B cell (primary cell): ENCODE measurements around the gene TNFRSF25. TPM values are rescaled to one million over a fixed set of nuclear protein-coding genes. Genes with fewer than 3 reads are reported as not detected.

Experiments used
- ATAC-seq: fragments of 200-7000 bp; cut with Tn5 transposase; one replicate; pipeline ENCODE4 v1.10.0; 2021; ENCODE audit warnings: low read depth, mild to moderate bottlenecking, moderate number of reproducible peaks, moderate library complexity
- CTCF ChIA-PET: fragments of 350-600 bp; sonication (Branson Sonifier 250); formaldehyde crosslinking; loops from one replicate; lab custom pipeline; 2021; ENCODE audit warnings: antibody characterized with exemption, inconsistent platforms; lab: Charles Lee
- POLR2A ChIA-PET: fragments of 350-600 bp; sonication (Branson Sonifier 250); formaldehyde crosslinking; loops from one replicate; lab custom pipeline; 2021; ENCODE audit warnings: antibody characterized with exemption; lab: Charles Lee
- DNase-seq: peaks from one replicate; pipeline ENCODE4 v3.0.0; 2013
- H2AFZ ChIP-seq: 2 replicates; pipeline ENCODE4 v1.6.1; 2012; ENCODE audit warnings: mild to moderate bottlenecking, low read depth, low read length; ENCODE audit not compliant: insufficient read depth, poor library complexity, severe bottlenecking
- H3K27ac ChIP-seq, 2 donors: 1 replicate in 1 of 2; 2 replicates in 1 of 2; pipeline ENCODE4 v1.5.1; 2012 to 2013; ENCODE audit warnings: low read length in 2 of 2, mild to moderate bottlenecking in 2 of 2, moderate library complexity in 1 of 2
- H3K27me3 ChIP-seq, 4 experiments: fragments of 200-600 bp in 1 of 4; sonication (generic) in 1 of 4; replicated peaks in 1 of 4; 1 replicate in 2 of 4; 2 replicates in 2 of 4; pipeline versions ENCODE4 v1.6.1 to v1.7.0; 2013 to 2016; ENCODE audit warnings: low read length in 3 of 4, mild to moderate bottlenecking in 2 of 4, mixed read lengths in 1 of 4, moderate library complexity in 1 of 4; ENCODE audit not compliant: insufficient read depth in 4 of 4, control insufficient read depth in 3 of 4; ENCODE audit errors: control extremely low read depth in 1 of 4
- H3K36me3 ChIP-seq, 2 experiments: replicated peaks in 1 of 2; 1 replicate in 1 of 2; 2 replicates in 1 of 2; pipeline versions ENCODE4 v1.6.1 to v1.7.1; 2013; ENCODE audit warnings: low read length in 1 of 2; ENCODE audit not compliant: insufficient read depth in 2 of 2, control insufficient read depth in 1 of 2; ENCODE audit errors: control extremely low read depth in 1 of 2, extremely low read depth in 1 of 2
- H3K4me1 ChIP-seq, 2 donors: fragments of 200-600 bp in 1 of 2; sonication (generic) in 1 of 2; 1 replicate in 1 of 2; 2 replicates in 1 of 2; pipeline versions ENCODE4 v1.5.1 to v1.6.1; 2013 to 2017; ENCODE audit warnings: low read length in 2 of 2; ENCODE audit not compliant: control insufficient read depth in 2 of 2, insufficient read depth in 2 of 2
- H3K4me2 ChIP-seq: replicated peaks from 2 replicates; pipeline ENCODE3; 2012; ENCODE audit warnings: mild to moderate bottlenecking, low read depth, low read length; ENCODE audit not compliant: poor library complexity, severe bottlenecking
- H3K4me3 ChIP-seq, 5 experiments: fragments of 200-600 bp in 1 of 5; sonication (generic) in 1 of 5; 1 replicate in 3 of 5; 2 replicates in 2 of 5; pipeline versions ENCODE4 v1.5.1 to v1.7.0; 2011 to 2016; ENCODE audit warnings: low read length in 4 of 5, mild to moderate bottlenecking in 4 of 5, low read depth in 2 of 5, control low read depth in 1 of 5, moderate library complexity in 1 of 5; ENCODE audit not compliant: insufficient read depth in 1 of 5; ENCODE audit errors: control extremely low read depth in 1 of 5, extremely low read depth in 1 of 5
- H3K79me2 ChIP-seq: fragments of 200-600 bp; sonication (generic); one replicate; pipeline ENCODE4 v1.6.0; 2016; ENCODE audit warnings: low read length; ENCODE audit not compliant: control insufficient read depth, insufficient read depth
- H3K9ac ChIP-seq: fragments of 200-600 bp; sonication (generic); 2 replicates; pipeline ENCODE4 v1.6.1; 2017; ENCODE audit warnings: mild to moderate bottlenecking, low read length, moderate library complexity
- H3K9me3 ChIP-seq, 3 donors: one replicate each; pipeline versions ENCODE4 v1.6.1 to v1.7.1; 2013; ENCODE audit warnings: low read length in 2 of 3; ENCODE audit not compliant: control insufficient read depth in 2 of 3, insufficient read depth in 1 of 3; ENCODE audit errors: control extremely low read depth in 1 of 3
- H4K20me1 ChIP-seq: 2 replicates; pipeline ENCODE4 v1.6.0; 2012; ENCODE audit warnings: mild to moderate bottlenecking, low read length; ENCODE audit not compliant: insufficient read depth, control insufficient read depth, poor library complexity, severe bottlenecking
- H3K27ac Mint-ChIP-seq: one replicate; pipeline ENCODE4 v1.8.0; 2021; ENCODE audit warnings: mixed read lengths
- H3K27me3 Mint-ChIP-seq: one replicate; pipeline ENCODE4 v1.8.0; 2021; ENCODE audit warnings: mixed read lengths
- H3K4me1 Mint-ChIP-seq: one replicate; pipeline ENCODE4 v1.8.0; 2021; ENCODE audit warnings: mixed read lengths
- H3K4me3 Mint-ChIP-seq: one replicate; pipeline ENCODE4 v1.8.0; 2021; ENCODE audit warnings: mixed read lengths
- H3K9me3 Mint-ChIP-seq: one replicate; pipeline ENCODE4 v1.8.0; 2022; ENCODE audit warnings: mixed read lengths; ENCODE audit not compliant: insufficient read depth
- CTCF ChIP-seq: fragments of 200-600 bp; IDR thresholded peaks from one replicate; pipeline ENCODE4 v1.8.0; 2022; ENCODE audit warnings: antibody characterized with exemption, mild to moderate bottlenecking
- EZH2 ChIP-seq: IDR thresholded peaks from 2 replicates; pipeline ENCODE4 v1.6.1; 2012; ENCODE audit warnings: borderline replicate concordance, low read depth, mild to moderate bottlenecking, moderate library complexity, low read length; ENCODE audit not compliant: insufficient read depth, poor library complexity, severe bottlenecking
- WGBS: methylation state at CpG from one replicate; pipeline ENCODE4 v1.1.5; 2013; ENCODE audit warnings: missing lambda C conversion rate; ENCODE audit not compliant: insufficient coverage; 5-methylcytosine and 5-hydroxymethylcytosine counted together
- intact Hi-C: fragments of 100-400 bp; cut with micrococcal nuclease; formaldehyde crosslinking; loops from one replicate; pipeline ENCODE4 v1.10.0; 2022
- polyA plus RNA-seq: library from polyadenylated mRNA; depleted of rRNA; stranded (reverse); fragments of >200 nt; gene quantifications from 2 replicates; pipeline ENCODE4 v1.2.3, GENCODE V29; 2012
- total RNA-seq, 2 donors: library from RNA; stranded (reverse); fragments of 120-200 nt in 1 of 2; gene quantifications; 1 replicate in 1 of 2; 2 replicates in 1 of 2; pipeline versions ENCODE4 v1.2.3 to v1.2.4, GENCODE V29; 2013 to 2022

Gene TNFRSF25
- total and polyA plus RNA-seq, 2 donors (not counting 1 experiment from before 2014, with no cell fraction given) = 2.6 to 7.1 TPM

GRCh38 chr1:6447818-6448748 lies 17.9 kb downstream of the TNFRSF25 start:
- Mint-ChIP-seq H3K4me3 (peak overlapping the region; percentile 74), H3K4me1 (peaks cover 19% of the 10 kb centered on the region), H3K27ac (no peak overlapping the region), H3K9me3 (no peaks in the 10 kb centered on the region), H3K27me3 (peaks cover 39% of the 10 kb centered on the region)
- Histone ChIP-seq H2AFZ (peak overlapping the region; percentile 62), H3K36me3 (no peaks in the 10 kb centered on the region), H4K20me1 (no peaks in the 10 kb centered on the region), H3K79me2 (no peaks in the 10 kb centered on the region), H3K4me1 (peaks cover 15 to 21% of the 10 kb centered on the region in 2 donors), H3K4me3 (peak overlapping the region in 2 of 5 experiments; percentile 32 to 43), H3K9me3 (peaks cover 0 to 7% (median 0%) of the 10 kb centered on the region in 3 donors), H3K4me2 (peak overlapping the region; percentile 71), H3K27me3 (peaks cover 0 to 55% (median 15%) of the 10 kb centered on the region in 4 experiments), H3K27ac (no peak overlapping the region), H3K9ac (peak overlapping the region; percentile 47)
- POLR2A ChIA-PET = no interaction called here
- peak; percentile 46 for ATAC-seq
- TF ChIP-seq EZH2 (no peak), CTCF (no peak)
- intact Hi-C loops = no loop called here
- WGBS = 4% methylated on average over 68 of the region's 68 CpGs
- peak; percentile 66 for DNase-seq
- CTCF ChIA-PET = no interaction called here
